NCI-H1930 (cell line): ENCODE results near the gene LLGL2.
"Not testable (repeated sequence)": the region's sequence is repeated elsewhere in the genome, so short reads cannot be mapped to it uniquely, and the experiment has no call there.

Experiments used
- DNase-seq, 2 experiments: peaks; one replicate each; lab custom pipeline; 2025; lab: John Stamatoyannopoulos, UW

LLGL2 gene

GRCh38 chr17:75507733-75508719 is 17.5 kb upstream of the LLGL2 start:
- DNase-seq, result no peak

GRCh38 chr17:75508931-75509361 is 16.6 kb upstream of the LLGL2 start:
- no peak for DNase-seq

DNA sequence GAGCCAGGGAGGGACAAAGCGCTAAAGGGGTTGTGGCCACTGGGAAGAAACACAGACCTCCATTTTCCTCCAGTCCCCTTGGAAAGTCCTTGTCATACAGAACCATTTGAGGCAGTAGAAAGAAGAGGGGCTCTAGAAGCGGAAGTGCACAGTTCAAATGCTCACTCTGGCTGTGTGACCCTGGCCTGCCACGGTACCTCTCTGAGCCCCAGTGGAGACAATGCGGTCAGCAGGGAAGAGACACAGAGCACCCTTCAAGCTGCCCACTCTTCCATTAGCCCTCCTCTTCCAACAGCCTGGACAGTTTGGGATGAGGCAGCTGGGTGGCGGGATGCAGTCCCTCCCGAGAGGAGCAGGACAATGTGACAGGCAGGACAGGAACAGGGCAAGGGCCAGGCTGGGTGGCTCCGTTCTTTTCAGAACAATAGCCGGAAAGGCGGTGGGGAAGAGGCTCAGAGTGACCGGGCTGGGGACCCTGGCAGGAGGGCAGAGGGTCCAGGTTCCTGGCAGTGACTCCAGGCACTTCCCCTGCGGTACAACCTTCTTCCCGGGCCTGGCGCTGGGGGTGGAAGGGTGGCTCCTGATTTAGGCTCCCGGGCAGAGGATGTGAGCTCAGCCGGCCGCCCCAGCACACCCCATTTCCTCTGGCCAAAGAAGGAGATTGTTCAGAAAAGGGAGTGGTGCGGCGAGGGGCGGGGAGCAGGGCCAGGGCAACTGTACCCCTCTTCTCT is 15.8 kb upstream of the LLGL2 start:
- DNase-seq, result no peak

GRCh38 chr17:75511270-75511609 is 14.3 kb upstream of the LLGL2 start:
- DNase-seq, result no peak

GRCh38 chr17:75511610-75512575 is 13.6 kb upstream of the LLGL2 start:
- DNase-seq, result no peak

DNA sequence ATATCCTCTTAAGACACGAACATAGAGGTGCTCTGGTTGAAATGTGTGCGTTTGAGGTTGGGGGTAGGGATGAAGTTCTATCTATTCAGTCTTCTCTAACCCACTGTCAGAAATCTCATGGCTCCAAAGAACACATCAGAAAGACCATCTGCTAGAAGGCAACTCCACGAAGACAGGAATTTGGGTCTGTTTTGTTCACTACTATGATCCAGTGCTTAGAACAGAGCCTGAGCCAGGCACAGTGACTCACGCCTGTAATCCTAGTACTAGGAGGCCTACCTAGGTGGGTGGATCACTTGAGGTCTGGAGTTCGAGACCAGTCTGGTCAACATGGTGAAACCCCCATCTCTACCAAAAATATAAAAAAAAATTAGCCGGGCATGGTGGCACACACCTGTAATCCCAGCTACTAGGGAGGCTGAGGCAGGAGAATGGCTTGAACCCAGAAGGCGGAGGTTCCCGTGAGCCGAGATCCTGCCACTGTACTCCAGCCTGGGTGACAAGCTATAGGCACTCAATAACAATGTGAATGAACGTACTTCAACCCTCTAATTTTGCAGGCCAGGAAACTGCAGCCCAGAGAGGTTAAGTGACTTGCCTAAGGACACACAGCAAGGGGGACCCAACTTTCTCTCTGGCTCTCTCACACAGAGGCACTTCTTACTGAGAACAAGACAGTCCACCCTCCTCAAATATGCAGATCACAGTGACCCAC is 12.4 kb upstream of the LLGL2 start:
- no peak for DNase-seq

DNA sequence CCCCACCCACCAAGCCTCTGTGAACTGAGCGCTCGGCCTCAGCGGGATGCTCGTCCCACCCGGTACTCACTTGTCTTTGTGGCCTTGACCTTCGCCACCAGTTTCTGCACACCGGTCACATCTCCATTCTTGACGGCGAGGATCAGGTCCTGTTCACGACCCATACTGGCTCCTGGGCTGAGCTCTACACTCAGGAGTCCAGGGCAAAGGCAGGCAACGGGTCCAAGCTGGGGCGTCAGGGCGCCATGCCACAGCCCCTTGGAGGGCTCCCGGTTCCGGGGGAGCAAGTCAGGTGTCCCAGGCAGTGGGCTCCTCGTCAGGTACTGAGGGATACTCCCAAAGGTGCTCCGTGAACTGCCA is 11.9 kb upstream of the LLGL2 start:
- no peak for DNase-seq

GRCh38 chr17:75514299-75514918 is 11.1 kb upstream of the LLGL2 start:
- no peak for DNase-seq

DNA sequence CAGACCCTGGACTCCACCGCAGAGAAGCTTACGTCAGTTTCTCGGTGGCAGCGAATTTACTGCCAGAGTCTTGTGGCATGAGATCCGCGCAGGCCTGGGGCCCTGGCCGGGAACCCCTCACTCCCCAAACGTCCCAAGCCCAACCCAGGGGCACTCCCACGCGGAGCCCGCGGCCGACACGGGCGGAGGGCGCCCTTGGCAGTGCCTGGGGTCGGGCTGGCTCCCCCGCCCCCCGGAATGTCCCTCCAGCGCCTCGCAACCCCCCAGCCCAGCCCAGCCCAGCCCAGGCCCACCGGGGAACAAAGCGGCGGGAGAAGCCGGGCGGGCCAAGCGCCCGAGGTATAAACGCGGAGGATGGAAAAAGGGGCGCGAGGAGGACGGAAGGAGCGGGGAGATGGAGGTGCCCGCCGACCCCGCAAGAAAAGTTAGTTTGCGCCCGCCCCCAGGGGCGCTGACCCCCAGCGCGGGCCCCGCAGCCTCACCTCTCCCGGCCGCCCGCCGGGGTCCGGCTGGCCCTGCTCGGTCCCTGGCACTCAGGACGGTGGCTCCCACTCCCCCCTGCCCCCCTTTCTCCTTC is 10.5 kb upstream of the LLGL2 start:
- DNase-seq, result no peak

DNA sequence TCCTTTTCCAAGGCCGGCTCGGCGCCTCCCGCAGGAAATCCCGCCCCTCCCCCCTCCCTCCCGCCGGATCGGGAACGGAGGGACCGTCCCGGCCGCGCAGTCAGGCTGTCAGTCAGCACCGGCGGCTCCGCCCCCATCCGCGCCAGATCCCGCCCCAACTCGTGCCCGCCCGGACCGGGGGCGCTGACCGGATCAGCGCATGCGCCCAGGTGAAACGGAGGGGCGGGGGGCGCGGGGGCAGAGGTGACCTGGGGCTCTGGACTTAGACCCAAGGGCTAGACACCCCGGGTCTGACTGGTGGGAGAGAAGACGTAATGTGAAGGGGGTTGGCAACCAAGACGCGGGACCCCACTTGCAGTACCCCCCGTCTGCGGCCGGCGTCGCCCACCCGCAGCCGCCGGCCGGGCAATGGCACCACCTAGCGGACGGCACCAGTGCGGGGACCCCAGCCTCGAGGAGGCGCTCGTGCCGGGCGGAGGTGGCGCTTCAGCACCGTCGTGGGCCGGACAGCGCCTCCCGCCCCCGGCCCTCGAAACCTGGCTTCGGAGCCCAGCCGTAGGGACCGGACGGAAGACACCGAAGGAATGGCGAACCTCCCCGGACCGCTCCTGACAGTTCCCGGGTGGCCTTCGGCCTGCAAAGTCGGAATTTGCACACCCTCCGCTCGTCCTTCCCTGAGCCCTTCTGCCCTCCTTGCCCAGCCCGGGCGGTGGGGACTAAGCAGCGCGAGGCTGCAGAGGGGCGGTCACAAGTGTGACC is 9.8 kb upstream of the LLGL2 start, which contains the start of gene CASKIN2:
Gene CASKIN2 (minus strand): TSS at position 42 of the 759 bp plus-strand sequence. CDS start 1,733 bp downstream, outside the sequence.
- DNase-seq, result peak; percentile 90 to 95

DNA sequence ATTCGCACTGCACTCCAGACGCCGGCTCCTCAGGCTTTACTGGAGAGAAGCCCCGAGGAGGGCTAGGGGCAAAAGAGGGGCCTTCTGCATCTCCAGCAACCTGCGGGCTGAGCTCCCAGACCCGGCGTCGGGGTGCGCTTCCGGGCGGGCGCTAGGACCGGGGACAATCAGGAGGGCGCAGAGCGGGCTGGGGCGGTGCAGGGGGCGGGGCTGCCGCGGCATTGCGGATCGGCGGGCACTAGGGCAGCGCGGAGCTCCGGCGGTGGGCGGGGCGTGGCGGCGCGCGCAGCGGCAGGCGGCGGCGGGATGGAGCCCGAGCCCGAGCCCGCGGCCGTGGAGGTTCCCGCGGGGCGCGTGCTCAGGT is 9.3 kb upstream of the LLGL2 start, which contains the start of gene TSEN54:
Gene TSEN54 (plus strand): TSS at position 274 of the 364 bp plus-strand sequence. CDS start 33 bp downstream, at position 307.
- peak; percentile 85 to 93 for DNase-seq

DNA sequence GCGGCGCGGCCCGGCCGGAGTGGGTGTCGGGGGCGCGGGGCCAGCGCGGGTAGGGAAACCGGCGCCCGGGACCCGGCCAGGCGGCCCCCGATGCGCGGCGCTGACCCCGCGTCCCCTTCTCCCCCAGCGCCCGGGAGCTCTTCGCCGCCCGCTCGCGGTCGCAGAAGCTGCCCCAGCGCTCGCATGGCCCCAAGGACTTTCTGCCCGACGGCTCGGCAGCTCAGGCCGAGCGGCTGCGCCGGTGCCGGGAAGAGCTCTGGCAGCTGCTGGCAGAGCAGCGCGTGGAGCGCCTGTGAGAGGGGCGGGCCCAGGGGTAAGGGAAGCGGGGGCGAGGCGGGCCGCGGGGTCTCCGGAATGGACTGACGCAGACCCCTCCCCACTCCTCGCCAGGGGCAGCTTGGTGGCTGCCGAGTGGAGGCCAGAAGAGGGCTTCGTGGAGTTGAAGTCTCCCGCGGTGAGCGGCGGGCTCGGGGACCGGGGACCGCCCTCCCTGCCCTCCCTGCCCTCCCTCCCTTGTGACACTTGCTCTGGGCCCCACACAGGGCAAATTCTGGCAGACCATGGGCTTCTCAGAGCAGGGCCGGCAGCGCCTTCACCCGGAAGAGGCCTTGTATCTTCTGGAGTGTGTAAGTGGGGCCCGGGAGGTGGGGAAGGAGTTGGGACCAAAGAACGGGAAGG is 8.7 kb upstream of the LLGL2 start:
- no peak for DNase-seq

DNA sequence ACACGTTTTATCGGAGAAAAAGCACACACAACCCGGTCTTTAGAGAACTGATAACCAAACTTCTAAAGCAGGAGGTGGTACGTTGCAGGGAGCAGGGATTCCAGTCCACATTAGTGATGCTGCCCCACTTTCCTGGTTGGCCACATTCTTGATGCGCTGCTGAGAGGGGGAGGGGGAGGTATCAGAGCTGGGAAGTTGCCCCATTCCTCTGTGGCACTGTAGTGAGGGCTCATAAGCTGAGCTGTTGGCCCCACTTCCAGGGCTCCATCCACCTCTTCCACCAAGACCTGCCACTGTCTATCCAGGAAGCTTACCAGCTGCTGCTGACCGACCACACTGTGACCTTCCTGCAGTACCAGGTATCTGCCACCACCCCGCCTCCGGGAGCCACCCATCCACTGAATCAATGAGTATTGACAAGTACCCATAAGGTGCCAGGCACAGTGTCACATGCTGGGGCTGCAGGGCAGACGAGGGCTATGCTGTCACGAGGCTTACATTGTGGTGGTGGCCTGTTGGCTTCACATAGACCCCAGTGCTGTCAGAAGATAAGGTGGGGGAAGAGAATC is 8.1 kb upstream of the LLGL2 start:
- no peak for DNase-seq

DNA sequence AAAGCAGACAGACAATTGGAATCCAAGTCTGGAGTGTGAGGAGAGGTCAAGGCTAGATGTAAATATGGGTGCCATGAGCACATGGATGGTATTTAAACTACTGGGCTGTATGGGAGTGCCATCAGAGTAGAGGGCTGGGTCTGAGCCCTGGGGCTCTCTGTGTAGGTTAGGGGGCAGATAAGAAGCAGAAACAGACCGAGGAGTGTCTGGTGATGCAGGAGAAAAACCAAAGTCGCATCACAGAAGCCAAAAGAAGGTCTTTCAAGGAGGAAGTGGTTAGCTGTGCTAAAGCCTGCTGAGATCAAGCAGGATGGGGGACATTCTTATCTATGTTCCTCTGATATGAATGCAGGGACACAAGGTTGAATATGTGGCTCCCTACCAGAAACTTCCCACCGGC is 7.3 kb upstream of the LLGL2 start:
- DNase-seq, result no peak

GRCh38 chr17:75518983-75519537 is 6.4 kb upstream of the LLGL2 start:
- no peak for DNase-seq

GRCh38 chr17:75520413-75520812 is 5.1 kb upstream of the LLGL2 start:
- not testable (repeated sequence) for DNase-seq

DNA sequence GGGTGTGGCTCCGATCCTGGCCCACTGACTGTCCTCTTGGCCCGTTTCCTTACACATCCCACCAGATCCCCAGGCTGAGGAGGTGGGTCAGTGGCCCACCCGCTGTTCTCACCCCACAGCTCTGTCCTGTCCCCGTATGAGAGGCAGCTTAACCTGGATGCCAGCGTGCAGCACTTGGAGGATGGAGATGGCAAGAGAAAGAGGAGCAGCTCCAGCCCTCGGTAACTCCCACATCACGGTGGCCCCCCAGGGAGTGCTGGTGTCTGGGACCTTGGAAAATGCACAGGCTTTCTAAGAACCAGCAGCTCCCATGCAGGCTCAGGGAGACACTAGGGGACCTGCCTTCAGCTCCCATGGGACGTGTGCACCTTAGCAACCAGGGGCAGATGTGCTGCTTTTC is 4.2 kb upstream of the LLGL2 start:
- DNase-seq, result no peak
